H9 (cell line): Measurements from ENCODE around the gene ACTRT3. TPM values are rescaled to one million over a fixed set of nuclear protein-coding genes. Genes with fewer than 3 reads are reported as not detected.

Source experiments
- DNase-seq: peaks from one replicate; pipeline ENCODE4 v3.0.0-alpha.2; 2017
- H2AFZ ChIP-seq: one replicate; pipeline ENCODE4 v1.6.1; 2013; ENCODE audit warnings: mild to moderate bottlenecking, low read length, control low read depth, moderate library complexity
- H2AK5ac ChIP-seq: 2 replicates; pipeline ENCODE4 v1.6.1; 2013; ENCODE audit warnings: low read length, control low read depth, mixed read lengths; ENCODE audit not compliant: insufficient read length
- H2BK120ac ChIP-seq: one replicate; pipeline ENCODE4 v1.6.1; 2013; ENCODE audit warnings: low read depth, mild to moderate bottlenecking, low read length, control low read depth, inconsistent platforms; ENCODE audit not compliant: poor library complexity, severe bottlenecking
- H2BK12ac ChIP-seq: 2 replicates; pipeline ENCODE4 v1.6.1; 2013; ENCODE audit warnings: low read length, control low read depth, mixed read lengths, low read depth; ENCODE audit not compliant: insufficient read length
- H2BK15ac ChIP-seq: 2 replicates; pipeline ENCODE4 v1.6.1; 2013; ENCODE audit warnings: low read depth, low read length, control low read depth
- H2BK20ac ChIP-seq: one replicate; pipeline ENCODE4 v1.6.1; 2013; ENCODE audit warnings: low read depth, mild to moderate bottlenecking, low read length, control low read depth, inconsistent platforms; ENCODE audit not compliant: poor library complexity, severe bottlenecking
- H2BK5ac ChIP-seq: 2 replicates; pipeline ENCODE4 v1.6.1; 2013; ENCODE audit warnings: low read length, control low read depth, mixed read lengths; ENCODE audit not compliant: insufficient read length
- H3K14ac ChIP-seq: 2 replicates; pipeline ENCODE4 v1.6.1; 2013; ENCODE audit warnings: low read length, control low read depth; ENCODE audit not compliant: insufficient read depth
- H3K18ac ChIP-seq: 2 replicates; pipeline ENCODE4 v1.6.1; 2013; ENCODE audit warnings: low read depth, mild to moderate bottlenecking, mixed read lengths, low read length, control low read depth; ENCODE audit not compliant: insufficient read length
- H3K23ac ChIP-seq: 2 replicates; pipeline ENCODE4 v1.6.1; 2013; ENCODE audit warnings: low read length, control low read depth, mixed read lengths, low read depth; ENCODE audit not compliant: insufficient read length
- H3K23me2 ChIP-seq: 2 replicates; pipeline ENCODE4 v1.6.1; 2013; ENCODE audit warnings: low read depth, mild to moderate bottlenecking, mixed read lengths, low read length, control low read depth; ENCODE audit not compliant: insufficient read length, poor library complexity, severe bottlenecking
- H3K27ac ChIP-seq: 2 replicates; pipeline ENCODE4 v1.5.1; 2013; ENCODE audit warnings: low read length, control low read depth, mixed read lengths, low read depth; ENCODE audit not compliant: insufficient read length
- H3K27me3 ChIP-seq: 2 replicates; pipeline ENCODE4 v1.6.1; 2013; ENCODE audit warnings: low read length, control low read depth, inconsistent platforms; ENCODE audit not compliant: insufficient read depth
- H3K4ac ChIP-seq: 2 replicates; pipeline ENCODE4 v1.6.1; 2013; ENCODE audit warnings: low read depth, mild to moderate bottlenecking, control low read depth, inconsistent platforms, low read length, moderate library complexity
- H3K4me1 ChIP-seq: 2 replicates; pipeline ENCODE4 v1.6.1; 2013; ENCODE audit warnings: low read length, control low read depth, inconsistent platforms; ENCODE audit not compliant: insufficient read depth
- H3K4me2 ChIP-seq: 2 replicates; pipeline ENCODE4 v1.6.1; 2013; ENCODE audit warnings: low read length, control low read depth, mixed read lengths; ENCODE audit not compliant: insufficient read length, insufficient read depth
- H3K56ac ChIP-seq: 2 replicates; pipeline ENCODE4 v1.6.1; 2013; ENCODE audit warnings: low read depth, mild to moderate bottlenecking, mixed read lengths, low read length, control low read depth; ENCODE audit not compliant: insufficient read length
- H3K79me1 ChIP-seq: 2 replicates; pipeline ENCODE4 v1.6.1; 2013; ENCODE audit warnings: low read depth, mild to moderate bottlenecking, moderate library complexity, low read length, control low read depth, inconsistent platforms; ENCODE audit not compliant: insufficient read depth, poor library complexity, severe bottlenecking
- H3K79me2 ChIP-seq: 2 replicates; pipeline ENCODE4 v1.6.1; 2013; ENCODE audit warnings: low read length, control low read depth, inconsistent platforms; ENCODE audit not compliant: insufficient read depth
- H3K9ac ChIP-seq: 2 replicates; pipeline ENCODE4 v1.6.1; 2013; ENCODE audit warnings: low read length, control low read depth, mixed read lengths; ENCODE audit not compliant: insufficient read length; ENCODE audit errors: extremely low read depth
- H3K9me3 ChIP-seq: one replicate; pipeline ENCODE4 v1.6.1; 2013; ENCODE audit warnings: low read depth, low read length, inconsistent platforms; ENCODE audit not compliant: control insufficient read depth
- H3T11ph ChIP-seq: one replicate; pipeline ENCODE4 v1.6.1; 2013; ENCODE audit warnings: mild to moderate bottlenecking, low read length, control low read depth, inconsistent platforms
- H4K20me1 ChIP-seq: one replicate; pipeline ENCODE4 v1.6.1; 2013; ENCODE audit not compliant: control insufficient read depth, insufficient read length, insufficient read depth
- H4K5ac ChIP-seq: 2 replicates; pipeline ENCODE4 v1.6.1; 2013; ENCODE audit warnings: low read depth, mild to moderate bottlenecking, mixed read lengths, low read length, control low read depth; ENCODE audit not compliant: insufficient read length
- H4K8ac ChIP-seq: replicated peaks from 2 replicates; pipeline ENCODE4 v1.6.1; 2013; ENCODE audit warnings: low read length, control low read depth, mixed read lengths, low read depth; ENCODE audit not compliant: insufficient read length
- H4K91ac ChIP-seq: 2 replicates; pipeline ENCODE4 v1.6.1; 2013; ENCODE audit warnings: low read depth, mild to moderate bottlenecking, moderate library complexity, mixed read lengths, low read length, control low read depth; ENCODE audit not compliant: insufficient read length
- H3K27ac Mint-ChIP-seq, 3 experiments: 2 replicates in 2 of 3; 3 replicates in 1 of 3; pipeline ENCODE4 v1.8.0; 2020 to 2021; ENCODE audit warnings: mixed read lengths in 3 of 3, mild to moderate bottlenecking in 1 of 3, moderate library complexity in 1 of 3
- H3K27me3 Mint-ChIP-seq: 2 replicates; pipeline ENCODE4 v1.8.0; 2021; ENCODE audit warnings: low read depth, mild to moderate bottlenecking, moderate library complexity, mixed read lengths
- H3K36me3 Mint-ChIP-seq, 3 experiments: 2 replicates in 2 of 3; 3 replicates in 1 of 3; pipeline ENCODE4 v1.8.0; 2020 to 2021; ENCODE audit warnings: low read depth in 3 of 3, mixed read lengths in 3 of 3; ENCODE audit not compliant: insufficient read depth in 1 of 3
- H3K4me1 Mint-ChIP-seq, 2 experiments: 2 replicates each; pipeline ENCODE4 v1.8.0; 2020; ENCODE audit warnings: mixed read lengths in 2 of 2
- H3K4me3 Mint-ChIP-seq, 2 experiments: 2 replicates in 1 of 2; 3 replicates in 1 of 2; pipeline ENCODE4 v1.8.0; 2020 to 2021; ENCODE audit warnings: mild to moderate bottlenecking in 2 of 2, mixed read lengths in 2 of 2, moderate library complexity in 1 of 2
- H3K9me3 Mint-ChIP-seq, 2 experiments: 2 replicates in 1 of 2; 3 replicates in 1 of 2; pipeline ENCODE4 v1.8.0; 2020; ENCODE audit warnings: mild to moderate bottlenecking in 2 of 2, mixed read lengths in 2 of 2, moderate library complexity in 1 of 2
- CTCF ChIP-seq: fragments of 200-600 bp; sonication (generic); conservative IDR thresholded peaks from 3 replicates; pipeline ENCODE4 v1.8.0; 2021; ENCODE audit warnings: antibody characterized with exemption, mild to moderate bottlenecking
- WGBS: extraction: QIAGEN DNeasy Blood & Tissue Kit; methylation state at CpG from one replicate; pipeline ENCODE4 v1.1.7; 2013; ENCODE audit warnings: missing lambda C conversion rate, low lambda C conversion rate, mixed read lengths; ENCODE audit not compliant: insufficient read length; ENCODE audit errors: extremely low coverage; 5-methylcytosine and 5-hydroxymethylcytosine counted together
- total RNA-seq: library from RNA; stranded (reverse); gene quantifications from 2 replicates; pipeline ENCODE4 v1.2.1, GENCODE V29; 2021

ACTRT3 gene
- total RNA-seq, 1 experiment from 2014 or later = 5.9 TPM

GRCh38 chr3:169812332-169813235, 43.2 kb upstream of the ACTRT3 start, which contains the start of the genes LRRC34 and LRRIQ4:
TSS of gene LRRC34 (minus strand) at chr3:169812904. CDS start at chr3:169812548, 356 bp downstream.
TSS of gene LRRIQ4 (plus strand) at chr3:169812870. CDS start at chr3:169821922, 9,052 bp downstream.
- Histone ChIP-seq H2AFZ (peak within 1 kb of the TSS; percentile 59), H4K5ac (no peak within 1 kb of the TSS)

More at GRCh38 chr3:169812332-169813235, 43.2 kb upstream of the ACTRT3 start, which contains the start of the genes LRRC34 and LRRIQ4:
- Histone ChIP-seq H4K8ac (no peak within 1 kb of the TSS), H2BK12ac (no peak within 1 kb of the TSS), H3K14ac (peak within 1 kb of the TSS; percentile 62; the same call in 1 of the 2 replicates), H3K79me1 (no peaks in the 10 kb centered on the region), H3K27me3 (no peaks in the 10 kb centered on the region), H3K4me1 (no peaks in the 10 kb centered on the region), H3K18ac (peak within 1 kb of the TSS; percentile 66), H3K4me2 (peak within 1 kb of the TSS; percentile 38), H3K4ac (no peak within 1 kb of the TSS), H2AK5ac (no peak within 1 kb of the TSS), H4K91ac (no peak within 1 kb of the TSS), H3K56ac (no peak within 1 kb of the TSS), H2BK5ac (no peak within 1 kb of the TSS), H2BK20ac (no peak within 1 kb of the TSS), H2BK15ac (no peak within 1 kb of the TSS), H3K79me2 (no peaks in the 10 kb centered on the region), H3K27ac (no peak within 1 kb of the TSS), H3K9ac (no peak within 1 kb of the TSS), H3K9me3 (no peaks in the 10 kb centered on the region), H2BK120ac (no peak within 1 kb of the TSS), H3T11ph (no peak within 1 kb of the TSS), H3K23me2 (peaks cover 9% of the 10 kb centered on the region), H4K20me1 (no peaks in the 10 kb centered on the region), H3K23ac (no peak within 1 kb of the TSS)
- Mint-ChIP-seq H3K27ac (peak within 1 kb of the TSS in 1 of 3 experiments; percentile 88; a peak in 2 of 7 replicates), H3K4me3 (peak within 1 kb of the TSS; percentile 53 to 74; a peak in 4 of 5 replicates), H3K4me1 (peaks cover 25 to 30% of the 10 kb centered on the region in 2 experiments), H3K27me3 (peaks cover 29% of the 10 kb centered on the region), H3K9me3 (peaks cover 10 to 16% of the 10 kb centered on the region in 2 experiments), H3K36me3 (peaks cover 2 to 18% (median 10%) of the 10 kb centered on the region in 3 experiments; a peak in 6 of 7 replicates)
- WGBS = no CpG with 5 or more reads among the region's 56 CpGs
- peak; percentile 93 for DNase-seq
- TF ChIP-seq CTCF = no peak
